ENCODE measurements around the gene KRTAP4-1.
"Not testable (repeated sequence)": the region's sequence is repeated elsewhere in the genome, so short reads cannot be mapped to it uniquely, and the experiment has no call there.

Gene KRTAP4-1

GRCh38 chr17:41184480-41184961 is at the start of gene KRTAP4-1:
KRTAP4-1 (minus strand) TSS chr17:41184911; CDS start chr17:41184854, 57 bp downstream.
- TF ChIP-seq CTCF (IDR thresholded peaks at IDR 0.05; ENCODE audit: insufficient read depth, low read depth, low read length, missing control alignments) = no peak
- no peak within 1 kb of the TSS for H3K4me3 ChIP-seq (ENCODE audit: low read length)
- DNase-seq (ENCODE audit: low read depth) = no peak

GRCh38 chr17:41232399-41233105 is 47.8 kb upstream of the KRTAP4-1 start, which contains the start of gene KRTAP9-3:
KRTAP9-3 (plus strand) TSS chr17:41232449; CDS start chr17:41232502, 53 bp downstream.
- H3K4me3 ChIP-seq (ENCODE audit: low read length); DNase-seq (ENCODE audit: low read depth): not testable (repeated sequence)

GRCh38 chr17:41231731-41232130 is 47.0 kb upstream of the KRTAP4-1 start:
- no peak for TF ChIP-seq CTCF (IDR thresholded peaks at IDR 0.05; ENCODE audit: insufficient read depth, low read depth, low read length, missing control alignments)

GRCh38 chr17:41230094-41230493 is 45.4 kb upstream of the KRTAP4-1 start:
- no peak overlapping the region for H3K4me3 ChIP-seq (ENCODE audit: low read length)
- TF ChIP-seq CTCF (IDR thresholded peaks at IDR 0.05; ENCODE audit: insufficient read depth, low read depth, low read length, missing control alignments) = no peak
- no peak for DNase-seq (ENCODE audit: low read depth)

More at GRCh38 chr17:41231731-41232130, 47.0 kb upstream of the KRTAP4-1 start:
- no peak overlapping the region for H3K4me3 ChIP-seq (ENCODE audit: low read length)
- peak; percentile 7 for DNase-seq (ENCODE audit: low read depth)

GRCh38 chr17:41226598-41227095 is 41.9 kb upstream of the KRTAP4-1 start, which contains the start of gene KRTAP9-2:
KRTAP9-2 (plus strand) TSS chr17:41226648; CDS start chr17:41226655, 7 bp downstream.
- not testable (repeated sequence) for H3K4me3 ChIP-seq (ENCODE audit: low read length); DNase-seq (ENCODE audit: low read depth)

GRCh38 chr17:41226051-41226450 is 41.3 kb upstream of the KRTAP4-1 start:
- H3K4me3 ChIP-seq (ENCODE audit: low read length) = no peak overlapping the region
- no peak for TF ChIP-seq CTCF (IDR thresholded peaks at IDR 0.05; ENCODE audit: insufficient read depth, low read depth, low read length, missing control alignments)
- DNase-seq (ENCODE audit: low read depth) = no peak

- no peak for TF ChIP-seq CTCF (IDR thresholded peaks at IDR 0.05; ENCODE audit: insufficient read depth, low read depth, low read length, missing control alignments)
- DNase-seq (ENCODE audit: low read depth) = no peak
- no peak overlapping the region for H3K4me3 ChIP-seq (ENCODE audit: low read length)
These were observed 39.1 kb upstream of the KRTAP4-1 start for GRCh38 chr17:41223821-41224220.

GRCh38 chr17:41215681-41216080 is 31.0 kb upstream of the KRTAP4-1 start:
- no peak overlapping the region for H3K4me3 ChIP-seq (ENCODE audit: low read length)
- no peak for DNase-seq (ENCODE audit: low read depth)
- TF ChIP-seq CTCF (IDR thresholded peaks at IDR 0.05; ENCODE audit: insufficient read depth, low read depth, low read length, missing control alignments) = no peak

Data from epithelial cell of esophagus (primary cell).